ENCODE results near the gene KCTD8.

DNA sequence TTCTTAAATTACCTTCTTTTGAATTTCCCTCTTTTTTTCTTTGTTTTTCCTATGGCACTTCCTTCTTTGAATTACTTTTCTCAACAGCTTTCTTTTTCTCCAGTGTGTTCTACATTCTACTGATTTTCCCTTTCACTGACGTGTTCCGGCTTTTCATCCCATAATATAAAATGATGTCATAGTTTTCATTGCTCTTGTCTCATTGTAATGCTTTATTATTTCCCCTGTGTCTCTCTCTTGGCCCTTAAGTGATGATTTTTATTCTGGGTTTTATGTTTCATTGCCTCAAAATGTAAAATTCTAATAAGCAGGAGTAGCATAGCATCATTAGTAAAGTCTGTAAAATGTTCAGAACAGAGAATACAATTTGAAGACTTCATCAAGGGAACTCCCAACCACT is 299.3 kb downstream of the KCTD8 start:
- TF ChIP-seq REST (IDR thresholded peaks at IDR 0.05; ENCODE audit: insufficient read depth in 1 of 2, low read depth in 2 of 2, low read length in 1 of 2): no peak
- TF ChIP-seq, protein P1, sequence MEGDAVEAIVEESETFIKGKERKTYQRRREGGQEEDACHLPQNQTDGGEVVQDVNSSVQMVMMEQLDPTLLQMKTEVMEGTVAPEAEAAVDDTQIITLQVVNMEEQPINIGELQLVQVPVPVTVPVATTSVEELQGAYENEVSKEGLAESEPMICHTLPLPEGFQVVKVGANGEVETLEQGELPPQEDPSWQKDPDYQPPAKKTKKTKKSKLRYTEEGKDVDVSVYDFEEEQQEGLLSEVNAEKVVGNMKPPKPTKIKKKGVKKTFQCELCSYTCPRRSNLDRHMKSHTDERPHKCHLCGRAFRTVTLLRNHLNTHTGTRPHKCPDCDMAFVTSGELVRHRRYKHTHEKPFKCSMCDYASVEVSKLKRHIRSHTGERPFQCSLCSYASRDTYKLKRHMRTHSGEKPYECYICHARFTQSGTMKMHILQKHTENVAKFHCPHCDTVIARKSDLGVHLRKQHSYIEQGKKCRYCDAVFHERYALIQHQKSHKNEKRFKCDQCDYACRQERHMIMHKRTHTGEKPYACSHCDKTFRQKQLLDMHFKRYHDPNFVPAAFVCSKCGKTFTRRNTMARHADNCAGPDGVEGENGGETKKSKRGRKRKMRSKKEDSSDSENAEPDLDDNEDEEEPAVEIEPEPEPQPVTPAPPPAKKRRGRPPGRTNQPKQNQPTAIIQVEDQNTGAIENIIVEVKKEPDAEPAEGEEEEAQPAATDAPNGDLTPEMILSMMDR (IDR thresholded peaks at IDR 0.05): no peak
